PFSK-1 (cell line): ENCODE measurements around the gene INPP5J.

Experiments
- FOXP2 ChIP-seq: optimal IDR thresholded peaks from 2 replicates; pipeline ENCODE3; 2011; ENCODE audit warnings: borderline replicate concordance, control low read depth, inconsistent platforms; ENCODE audit not compliant: insufficient read depth; ENCODE audit errors: extremely low read length, extremely low read depth
- POLR2AphosphoS5 ChIP-seq: IDR thresholded peaks from 2 replicates; pipeline ENCODE4 v1.6.1; 2012; ENCODE audit warnings: low read depth, mild to moderate bottlenecking, control low read depth, low read length, moderate library complexity
- SIN3A ChIP-seq: IDR thresholded peaks from 2 replicates; pipeline ENCODE4 v1.6.1; 2012; ENCODE audit warnings: mild to moderate bottlenecking, low read length, moderate library complexity, borderline replicate concordance; ENCODE audit not compliant: insufficient read depth
- TAF1 ChIP-seq: IDR thresholded peaks from 2 replicates; pipeline ENCODE4 v1.6.1; 2012; ENCODE audit warnings: low read length, control low read depth, borderline replicate concordance; ENCODE audit not compliant: insufficient read depth
- TF ChIP-seq, protein P1 (sequence below), 2 experiments: IDR thresholded peaks; 2 replicates each; pipeline versions ENCODE4 v1.6.1 to v1.8.0; 2011 to 2012; ENCODE audit warnings: low read depth in 2 of 2, low read length in 2 of 2, control low read depth in 1 of 2, inconsistent platforms in 1 of 2, mild to moderate bottlenecking in 1 of 2, moderate library complexity in 1 of 2; ENCODE audit not compliant: insufficient read depth in 1 of 2

Gene INPP5J

GRCh38 chr22:31080848-31081649, 41.7 kb upstream of the INPP5J start, which contains the start of gene SMTN:
TSS of gene SMTN (plus strand) at chr22:31081318. CDS start at chr22:31083259, 1,941 bp downstream.
- no peak for TF ChIP-seq SIN3A
- TF ChIP-seq POLR2AphosphoS5 = peak; percentile 67; the same call in 1 of the 2 replicates
- peak; percentile 39 for TF ChIP-seq FOXP2
- TF ChIP-seq, protein P1, sequence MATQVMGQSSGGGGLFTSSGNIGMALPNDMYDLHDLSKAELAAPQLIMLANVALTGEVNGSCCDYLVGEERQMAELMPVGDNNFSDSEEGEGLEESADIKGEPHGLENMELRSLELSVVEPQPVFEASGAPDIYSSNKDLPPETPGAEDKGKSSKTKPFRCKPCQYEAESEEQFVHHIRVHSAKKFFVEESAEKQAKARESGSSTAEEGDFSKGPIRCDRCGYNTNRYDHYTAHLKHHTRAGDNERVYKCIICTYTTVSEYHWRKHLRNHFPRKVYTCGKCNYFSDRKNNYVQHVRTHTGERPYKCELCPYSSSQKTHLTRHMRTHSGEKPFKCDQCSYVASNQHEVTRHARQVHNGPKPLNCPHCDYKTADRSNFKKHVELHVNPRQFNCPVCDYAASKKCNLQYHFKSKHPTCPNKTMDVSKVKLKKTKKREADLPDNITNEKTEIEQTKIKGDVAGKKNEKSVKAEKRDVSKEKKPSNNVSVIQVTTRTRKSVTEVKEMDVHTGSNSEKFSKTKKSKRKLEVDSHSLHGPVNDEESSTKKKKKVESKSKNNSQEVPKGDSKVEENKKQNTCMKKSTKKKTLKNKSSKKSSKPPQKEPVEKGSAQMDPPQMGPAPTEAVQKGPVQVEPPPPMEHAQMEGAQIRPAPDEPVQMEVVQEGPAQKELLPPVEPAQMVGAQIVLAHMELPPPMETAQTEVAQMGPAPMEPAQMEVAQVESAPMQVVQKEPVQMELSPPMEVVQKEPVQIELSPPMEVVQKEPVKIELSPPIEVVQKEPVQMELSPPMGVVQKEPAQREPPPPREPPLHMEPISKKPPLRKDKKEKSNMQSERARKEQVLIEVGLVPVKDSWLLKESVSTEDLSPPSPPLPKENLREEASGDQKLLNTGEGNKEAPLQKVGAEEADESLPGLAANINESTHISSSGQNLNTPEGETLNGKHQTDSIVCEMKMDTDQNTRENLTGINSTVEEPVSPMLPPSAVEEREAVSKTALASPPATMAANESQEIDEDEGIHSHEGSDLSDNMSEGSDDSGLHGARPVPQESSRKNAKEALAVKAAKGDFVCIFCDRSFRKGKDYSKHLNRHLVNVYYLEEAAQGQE (IDR thresholded peaks at IDR 0.05; ENCODE audit: insufficient read depth in 1 of 2, low read depth in 2 of 2, low read length in 2 of 2) = no peak
- TF ChIP-seq TAF1 = peak; percentile 82; the same call in 1 of the 2 replicates

DNA sequence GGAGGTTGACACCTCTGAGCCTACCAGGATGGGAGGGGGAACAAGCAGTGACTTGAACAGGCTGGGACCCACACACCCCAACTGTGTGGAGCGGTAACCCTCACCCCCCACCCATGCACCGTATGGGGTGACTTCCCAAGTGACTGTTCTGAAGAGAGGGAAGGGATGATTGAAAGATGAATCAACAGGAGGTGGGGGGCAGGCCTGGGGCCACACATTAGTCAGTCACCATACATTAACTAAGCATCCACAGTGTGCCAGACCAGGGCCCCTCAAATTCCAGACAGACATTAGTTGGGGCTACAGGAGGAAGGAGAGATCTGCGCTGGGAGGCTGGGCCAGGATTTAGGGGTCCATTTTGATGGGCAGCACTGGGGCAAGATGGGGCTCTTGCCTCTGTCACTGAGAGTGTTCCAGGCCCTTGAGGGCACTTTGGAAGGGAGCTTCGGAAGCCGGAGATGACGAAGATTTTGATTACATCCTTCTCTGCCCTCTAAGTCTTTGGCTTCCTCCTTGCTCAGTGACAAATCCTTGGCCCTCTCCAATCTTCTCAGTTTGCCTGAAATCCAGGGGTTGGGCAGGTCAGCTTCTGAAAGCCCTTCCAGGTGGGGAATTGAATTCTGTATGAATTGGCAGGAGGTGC, 40.7 kb upstream of the INPP5J start:
- no peak for TF ChIP-seq POLR2AphosphoS5
- no peak for TF ChIP-seq SIN3A
- TF ChIP-seq FOXP2 = no peak
- no peak for TF ChIP-seq TAF1
- TF ChIP-seq, protein P1 (IDR thresholded peaks at IDR 0.05; ENCODE audit: insufficient read depth in 1 of 2, low read depth in 2 of 2, low read length in 2 of 2) = no peak

- TF ChIP-seq POLR2AphosphoS5 (no peak), FOXP2 (no peak), SIN3A (no peak), TAF1 (no peak)
- TF ChIP-seq, protein P1 (IDR thresholded peaks at IDR 0.05; ENCODE audit: insufficient read depth in 1 of 2, low read depth in 2 of 2, low read length in 2 of 2) = no peak
These were observed 40.0 kb upstream of the INPP5J start for GRCh38 chr22:31082606-31083376.

GRCh38 chr22:31083377-31083768, 39.4 kb upstream of the INPP5J start:
- TF ChIP-seq POLR2AphosphoS5 (no peak), FOXP2 (no peak), TAF1 (no peak), SIN3A (no peak)
- TF ChIP-seq, protein P1 (IDR thresholded peaks at IDR 0.05; ENCODE audit: insufficient read depth in 1 of 2, low read depth in 2 of 2, low read length in 2 of 2) = no peak
